Adrenal gland (tissue), 12 donors: ENCODE data around the gene SAP30BP. TPM values are rescaled to one million over a fixed set of nuclear protein-coding genes. Genes with fewer than 3 reads are reported as not detected.

Experiments used
- DNase-seq, 7 donors: peaks; one replicate each; pipeline ENCODE4 v3.0.0-alpha.2; 2019 to 2020
- H3K27ac ChIP-seq, 5 donors: fragments of 200-600 bp; sonication (generic) in 4 of 5; 1 replicate in 3 of 5; 2 replicates in 2 of 5; pipeline versions ENCODE4 v1.5.1 to v1.8.0; 2016 to 2020; ENCODE audit warnings: mild to moderate bottlenecking in 1 of 5
- H3K27me3 ChIP-seq: fragments of 200-600 bp; 2 replicates; pipeline ENCODE4 v1.8.0; 2021
- H3K36me3 ChIP-seq, 2 donors: fragments of 200-600 bp; replicated peaks in 1 of 2; 1 replicate in 1 of 2; 2 replicates in 1 of 2; pipeline versions ENCODE4 v1.5.1 to v1.8.0; 2018 to 2022
- H3K4me1 ChIP-seq, 2 donors: fragments of 200-600 bp; replicated peaks in 1 of 2; 1 replicate in 1 of 2; 2 replicates in 1 of 2; pipeline versions ENCODE4 v1.5.1 to v1.8.0; 2018 to 2021
- H3K4me3 ChIP-seq, 4 donors: fragments of 200-600 bp; sonication (generic) in 3 of 4; one replicate each; pipeline ENCODE4 v1.5.1; 2016 to 2018
- H3K9me3 ChIP-seq, 3 donors: fragments of 200-600 bp; sonication (generic) in 1 of 3; replicated peaks in 1 of 3; 1 replicate in 2 of 3; 2 replicates in 1 of 3; pipeline versions ENCODE4 v1.5.1 to v1.8.0; 2016 to 2021
- CTCF ChIP-seq, 6 experiments: fragments of 450-650 bp in 4 of 6; fragments of 200-600 bp in 2 of 6; sonication (generic) in 1 of 6; IDR thresholded peaks; 1 replicate in 5 of 6; 2 replicates in 1 of 6; pipeline versions ENCODE4 v1.5.1 to v1.8.0; 2016 to 2021; ENCODE audit warnings: antibody characterized with exemption in 6 of 6, mild to moderate bottlenecking in 2 of 6, moderate library complexity in 1 of 6
- POLR2A ChIP-seq, 2 donors: fragments of 450-650 bp; IDR thresholded peaks; one replicate each; pipeline ENCODE4 v1.6.1; 2017; ENCODE audit warnings: antibody characterized with exemption in 2 of 2, mild to moderate bottlenecking in 2 of 2, moderate library complexity in 1 of 2
- WGBS, 4 donors: extraction: QIAGEN DNeasy Blood & Tissue Kit in 2 of 4; methylation state at CpG; one replicate each; pipeline versions ENCODE4 v1.1.5 to v1.1.7; 2013 to 2017; 5-methylcytosine and 5-hydroxymethylcytosine counted together
- intact Hi-C, 2 donors: fragments of 100-400 bp; cut with DNase I; formaldehyde crosslinking; loops; one replicate each; pipeline versions ENCODE4 v1.14.1 to v1.15.0; 2022 to 2023
- polyA plus RNA-seq, 3 donors: library from polyadenylated mRNA; stranded (reverse); fragments of 200-250 nt in 2 of 3; fragments of 350-450 nt in 1 of 3; fragmentation: Illumina TruSeq in 1 of 3; extraction: RNeasy Lipid Tissue Mini Kit (QIAGEN cat#74804) in 1 of 3; gene quantifications; one replicate each; pipeline ENCODE4 v1.2.3, GENCODE V29; 2013 to 2014
- total RNA-seq, 9 donors: library from RNA; depleted of rRNA in 4 of 9; stranded (reverse); fragments of >200 nt in 4 of 9; fragments of 120-200 nt in 1 of 9; fragmentation: NEBNext Ultra II Directional in 1 of 9; extraction: Animal tissue kit (Norgen Biotek cat#: 25700) in 1 of 9; gene quantifications; one replicate each; pipeline versions ENCODE4 v1.1.0 to v1.2.4, GENCODE V29; 2013 to 2023
- donor health status: healthy with polysubstance abuse.
- donor health status: Bipolar disorder and iron deficiency.
- donor health status: DM: yes; HTN: yes; CAD: no.
- donor health status: DM: no; HTN: no; CAD: no.
- donor health status: DM: no; HTN: no; CAD: no.
- donor health status: DM: yes; HTN: yes; CAD: no.

SAP30BP gene
- total and polyA plus RNA-seq, 12 donors: 45.3 to 130 (median 69.1) TPM

- H3K4me3 ChIP-seq: no peak overlapping the region
- WGBS, 4 donors: 77 to 91% (median 88%) methylated on average over 7 of the region's 7 CpGs
- H3K27me3 ChIP-seq: no peaks in the 10 kb centered on the region
- H3K9me3 ChIP-seq: no peaks in the 10 kb centered on the region
- no peak for DNase-seq
- no peaks in the 10 kb centered on the region for H3K36me3 ChIP-seq
- intact Hi-C loops: no loop called here
- H3K27ac ChIP-seq: no peak overlapping the region
- no peaks in the 10 kb centered on the region for H3K4me1 ChIP-seq
- TF ChIP-seq CTCF (IDR thresholded peaks at IDR 0.05): no peak
- no peak for TF ChIP-seq POLR2A (IDR thresholded peaks at IDR 0.05)
Observed at GRCh38 chr17:75729351-75729750, 62.2 kb downstream of the SAP30BP start.

GRCh38 chr17:75730065-75730464 is 62.9 kb downstream of the SAP30BP start:
- Histone ChIP-seq H3K27ac (no peak overlapping the region), H3K4me1 (no peaks in the 10 kb centered on the region), H3K9me3 (no peaks in the 10 kb centered on the region), H3K4me3 (no peak overlapping the region), H3K36me3 (no peaks in the 10 kb centered on the region), H3K27me3 (no peaks in the 10 kb centered on the region)
- 78 to 95% (median 90%) methylated on average over 12 to 24 of the region's 24 CpGs for WGBS, 4 donors
- intact Hi-C loops: no loop called here
- TF ChIP-seq CTCF (IDR thresholded peaks at IDR 0.05): no peak
- TF ChIP-seq POLR2A (IDR thresholded peaks at IDR 0.05): no peak
- DNase-seq: no peak

GRCh38 chr17:75731086-75731715 is 64.1 kb downstream of the SAP30BP start:
- Histone ChIP-seq H3K4me3 (no peak overlapping the region), H3K27me3 (no peaks in the 10 kb centered on the region), H3K9me3 (no peaks in the 10 kb centered on the region), H3K27ac (no peak overlapping the region), H3K36me3 (no peaks in the 10 kb centered on the region), H3K4me1 (no peaks in the 10 kb centered on the region)
- TF ChIP-seq CTCF (IDR thresholded peaks at IDR 0.05) (no peak), POLR2A (IDR thresholded peaks at IDR 0.05) (no peak)
- DNase-seq: no peak
- WGBS, 4 donors: 81 to 89% (median 88%) methylated on average over 13 to 26 of the region's 26 CpGs
- intact Hi-C loops: no loop called here

GRCh38 chr17:75731716-75732498 is 64.8 kb downstream of the SAP30BP start:
- WGBS, 4 donors: 75 to 86% (median 84%) methylated on average over 12 to 31 of the region's 31 CpGs
- no peak overlapping the region for H3K4me3 ChIP-seq
- H3K9me3 ChIP-seq: no peaks in the 10 kb centered on the region
- no peak for DNase-seq
- no peaks in the 10 kb centered on the region for H3K36me3 ChIP-seq
- intact Hi-C loops: no loop called here
- TF ChIP-seq POLR2A (IDR thresholded peaks at IDR 0.05) (no peak), CTCF (IDR thresholded peaks at IDR 0.05) (no peak)
- H3K27ac ChIP-seq: no peak overlapping the region
- no peaks in the 10 kb centered on the region for H3K4me1 ChIP-seq
- H3K27me3 ChIP-seq: no peaks in the 10 kb centered on the region
